Measurements from ENCODE around the gene FBXL17.

FBXL17 gene

GRCh38 chr5:108381954-108382783, at the start of gene FBXL17 (continued):
- TF ChIP-seq, protein P1, sequence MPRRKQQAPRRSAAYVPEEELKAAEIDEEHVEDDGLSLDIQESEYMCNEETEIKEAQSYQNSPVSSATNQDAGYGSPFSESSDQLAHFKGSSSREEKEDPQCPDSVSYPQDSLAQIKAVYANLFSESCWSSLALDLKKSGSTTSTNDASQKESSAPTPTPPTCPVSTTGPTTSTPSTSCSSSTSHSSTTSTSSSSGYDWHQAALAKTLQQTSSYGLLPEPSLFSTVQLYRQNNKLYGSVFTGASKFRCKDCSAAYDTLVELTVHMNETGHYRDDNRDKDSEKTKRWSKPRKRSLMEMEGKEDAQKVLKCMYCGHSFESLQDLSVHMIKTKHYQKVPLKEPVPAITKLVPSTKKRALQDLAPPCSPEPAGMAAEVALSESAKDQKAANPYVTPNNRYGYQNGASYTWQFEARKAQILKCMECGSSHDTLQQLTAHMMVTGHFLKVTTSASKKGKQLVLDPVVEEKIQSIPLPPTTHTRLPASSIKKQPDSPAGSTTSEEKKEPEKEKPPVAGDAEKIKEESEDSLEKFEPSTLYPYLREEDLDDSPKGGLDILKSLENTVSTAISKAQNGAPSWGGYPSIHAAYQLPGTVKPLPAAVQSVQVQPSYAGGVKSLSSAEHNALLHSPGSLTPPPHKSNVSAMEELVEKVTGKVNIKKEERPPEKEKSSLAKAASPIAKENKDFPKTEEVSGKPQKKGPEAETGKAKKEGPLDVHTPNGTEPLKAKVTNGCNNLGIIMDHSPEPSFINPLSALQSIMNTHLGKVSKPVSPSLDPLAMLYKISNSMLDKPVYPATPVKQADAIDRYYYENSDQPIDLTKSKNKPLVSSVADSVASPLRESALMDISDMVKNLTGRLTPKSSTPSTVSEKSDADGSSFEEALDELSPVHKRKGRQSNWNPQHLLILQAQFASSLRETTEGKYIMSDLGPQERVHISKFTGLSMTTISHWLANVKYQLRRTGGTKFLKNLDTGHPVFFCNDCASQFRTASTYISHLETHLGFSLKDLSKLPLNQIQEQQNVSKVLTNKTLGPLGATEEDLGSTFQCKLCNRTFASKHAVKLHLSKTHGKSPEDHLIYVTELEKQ (tag by site-specific recombination; IDR thresholded peaks at IDR 0.05; ENCODE audit: borderline replicate concordance): no peak
- TF ChIP-seq CTCF (tag by site-specific recombination; IDR thresholded peaks at IDR 0.05): no peak; the same call in 1 of the 2 replicates
- TF ChIP-seq ZNF843 (tag by site-specific recombination; IDR thresholded peaks at IDR 0.05): 0 out of 2 replicates have a peak, but pooled peaks have one; percentile 9
- TF ChIP-seq ZNF664 (tag by site-specific recombination; IDR thresholded peaks at IDR 0.05): no peak
- TF ChIP-seq ZNF138 (tag by site-specific recombination; IDR thresholded peaks at IDR 0.05; ENCODE audit: borderline replicate concordance): no peak
- no peak for TF ChIP-seq SALL2 (tag by site-specific recombination; IDR thresholded peaks at IDR 0.05; ENCODE audit: borderline replicate concordance)
- no peak for TF ChIP-seq GFI1B (tag by site-specific recombination; IDR thresholded peaks at IDR 0.05)
- TF ChIP-seq GLIS1 (tag by site-specific recombination; IDR thresholded peaks at IDR 0.05): 0 out of 2 replicates have a peak, but pooled peaks have one; percentile 17
- TF ChIP-seq ZNF600 (tag by site-specific recombination; IDR thresholded peaks at IDR 0.05): peak; percentile 70; the same call in 1 of the 2 replicates
- no peak for TF ChIP-seq ZNF624 (tag by site-specific recombination; IDR thresholded peaks at IDR 0.05)
- TF ChIP-seq GLIS2 (tag by site-specific recombination; IDR thresholded peaks at IDR 0.05): peak; percentile 62
- no peak for TF ChIP-seq ZNF747 (tag by site-specific recombination; IDR thresholded peaks at IDR 0.05)
- TF ChIP-seq ZNF701 (tag by site-specific recombination; IDR thresholded peaks at IDR 0.05): no peak
- TF ChIP-seq, protein P2, sequence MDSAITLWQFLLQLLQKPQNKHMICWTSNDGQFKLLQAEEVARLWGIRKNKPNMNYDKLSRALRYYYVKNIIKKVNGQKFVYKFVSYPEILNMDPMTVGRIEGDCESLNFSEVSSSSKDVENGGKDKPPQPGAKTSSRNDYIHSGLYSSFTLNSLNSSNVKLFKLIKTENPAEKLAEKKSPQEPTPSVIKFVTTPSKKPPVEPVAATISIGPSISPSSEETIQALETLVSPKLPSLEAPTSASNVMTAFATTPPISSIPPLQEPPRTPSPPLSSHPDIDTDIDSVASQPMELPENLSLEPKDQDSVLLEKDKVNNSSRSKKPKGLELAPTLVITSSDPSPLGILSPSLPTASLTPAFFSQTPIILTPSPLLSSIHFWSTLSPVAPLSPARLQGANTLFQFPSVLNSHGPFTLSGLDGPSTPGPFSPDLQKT (IDR thresholded peaks at IDR 0.05; ENCODE audit: borderline replicate concordance, low read depth, low read length): no peak; the same call in 1 of the 2 replicates
- no peak for TF ChIP-seq ZNF677 (tag by site-specific recombination; IDR thresholded peaks at IDR 0.05)
- peak; percentile 62; the same call in 1 of the 2 replicates for TF ChIP-seq ZSCAN30 (tag by site-specific recombination; IDR thresholded peaks at IDR 0.05)
- TF ChIP-seq ZNF654 (tag by site-specific recombination; IDR thresholded peaks at IDR 0.05; ENCODE audit: low read depth): no peak
- TF ChIP-seq ZFP41 (tag by site-specific recombination; IDR thresholded peaks at IDR 0.05; ENCODE audit: borderline replicate concordance): no peak
- TF ChIP-seq, protein P3, sequence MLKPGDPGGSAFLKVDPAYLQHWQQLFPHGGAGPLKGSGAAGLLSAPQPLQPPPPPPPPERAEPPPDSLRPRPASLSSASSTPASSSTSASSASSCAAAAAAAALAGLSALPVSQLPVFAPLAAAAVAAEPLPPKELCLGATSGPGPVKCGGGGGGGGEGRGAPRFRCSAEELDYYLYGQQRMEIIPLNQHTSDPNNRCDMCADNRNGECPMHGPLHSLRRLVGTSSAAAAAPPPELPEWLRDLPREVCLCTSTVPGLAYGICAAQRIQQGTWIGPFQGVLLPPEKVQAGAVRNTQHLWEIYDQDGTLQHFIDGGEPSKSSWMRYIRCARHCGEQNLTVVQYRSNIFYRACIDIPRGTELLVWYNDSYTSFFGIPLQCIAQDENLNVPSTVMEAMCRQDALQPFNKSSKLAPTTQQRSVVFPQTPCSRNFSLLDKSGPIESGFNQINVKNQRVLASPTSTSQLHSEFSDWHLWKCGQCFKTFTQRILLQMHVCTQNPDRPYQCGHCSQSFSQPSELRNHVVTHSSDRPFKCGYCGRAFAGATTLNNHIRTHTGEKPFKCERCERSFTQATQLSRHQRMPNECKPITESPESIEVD (tag by site-specific recombination; IDR thresholded peaks at IDR 0.05): no peak
- no peak for TF ChIP-seq ZNF510 (tag by site-specific recombination; IDR thresholded peaks at IDR 0.05; ENCODE audit: insufficient replicate concordance)
- TF ChIP-seq AEBP2 (tag by site-specific recombination; IDR thresholded peaks at IDR 0.05; ENCODE audit: borderline replicate concordance): no peak
- TF ChIP-seq ZNF16 (tag by site-specific recombination; IDR thresholded peaks at IDR 0.05; ENCODE audit: low read depth): no peak
- no peak for TF ChIP-seq ZNF473 (tag by site-specific recombination; IDR thresholded peaks at IDR 0.05)
- TF ChIP-seq WT1 (tag by site-specific recombination; IDR thresholded peaks at IDR 0.05): 0 out of 2 replicates have a peak, but pooled peaks have one; percentile 12
- no peak for TF ChIP-seq ZNF707 (tag by site-specific recombination; IDR thresholded peaks at IDR 0.05)
- TF ChIP-seq ZNF292 (tag by site-specific recombination; IDR thresholded peaks at IDR 0.05; ENCODE audit: borderline replicate concordance, low read depth): no peak
- no peak for TF ChIP-seq ZNF423 (tag by site-specific recombination; IDR thresholded peaks at IDR 0.05)
- no peak; the same call in none of the 2 replicates for TF ChIP-seq ZBTB8A (tag by site-specific recombination; IDR thresholded peaks at IDR 0.05)
- no peak for TF ChIP-seq ZNF404 (tag by site-specific recombination; IDR thresholded peaks at IDR 0.05)
- no peak for TF ChIP-seq ZNF610 (tag by site-specific recombination; IDR thresholded peaks at IDR 0.05; ENCODE audit: borderline replicate concordance)
